Glutamatergic neuron (in vitro differentiated cells): ENCODE data around the gene SNX33. TPM values are rescaled to one million over a fixed set of nuclear protein-coding genes. Genes with fewer than 3 reads are reported as not detected.
A peak's percentile ranks its signal among the peaks of the same experiment; 100 is the strongest.

Experiments used
- DNase-seq: peaks from one replicate; pipeline ENCODE4 v3.0.0; 2022
- H3K27ac Mint-ChIP-seq: one replicate; pipeline ENCODE4 v1.8.0; 2020; ENCODE audit warnings: mild to moderate bottlenecking, mixed read lengths, inconsistent platforms; ENCODE audit not compliant: unreplicated experiment
- H3K27me3 Mint-ChIP-seq: one replicate; pipeline ENCODE4 v1.8.0; 2020; ENCODE audit warnings: mild to moderate bottlenecking, moderate library complexity, mixed read lengths, inconsistent platforms; ENCODE audit not compliant: unreplicated experiment
- H3K36me3 Mint-ChIP-seq: one replicate; pipeline ENCODE4 v1.8.0; 2020; ENCODE audit warnings: mild to moderate bottlenecking, mixed read lengths, inconsistent platforms; ENCODE audit not compliant: unreplicated experiment
- H3K4me1 Mint-ChIP-seq: one replicate; pipeline ENCODE4 v1.8.0; 2020; ENCODE audit warnings: mild to moderate bottlenecking, low read depth, mixed read lengths, inconsistent platforms; ENCODE audit not compliant: unreplicated experiment
- H3K4me3 Mint-ChIP-seq: one replicate; pipeline ENCODE4 v1.8.0; 2020; ENCODE audit warnings: mild to moderate bottlenecking, mixed read lengths, inconsistent platforms; ENCODE audit not compliant: unreplicated experiment
- H3K9me3 Mint-ChIP-seq: one replicate; pipeline ENCODE4 v1.8.0; 2020; ENCODE audit warnings: mild to moderate bottlenecking, moderate library complexity, mixed read lengths, inconsistent platforms; ENCODE audit not compliant: unreplicated experiment
- total RNA-seq: library from RNA; stranded (reverse); fragmentation: NEBNext Ultra II Directional; extraction: Animal tissue kit (Norgen Biotek cat#: 25700); gene quantifications from one replicate; pipeline ENCODE4 v1.2.1, GENCODE V29; 2021; ENCODE audit not compliant: unreplicated experiment
- TF ChIP-seq, protein P1 (sequence below): fragments of 200-600 bp; sonication (generic); IDR thresholded peaks from one replicate; pipeline ENCODE4 v1.5.0; 2021; ENCODE audit not compliant: partially characterized antibody, unreplicated experiment

SNX33 gene
- total RNA-seq, 1 donor from 2014 or later, result 21.2 TPM

DNA sequence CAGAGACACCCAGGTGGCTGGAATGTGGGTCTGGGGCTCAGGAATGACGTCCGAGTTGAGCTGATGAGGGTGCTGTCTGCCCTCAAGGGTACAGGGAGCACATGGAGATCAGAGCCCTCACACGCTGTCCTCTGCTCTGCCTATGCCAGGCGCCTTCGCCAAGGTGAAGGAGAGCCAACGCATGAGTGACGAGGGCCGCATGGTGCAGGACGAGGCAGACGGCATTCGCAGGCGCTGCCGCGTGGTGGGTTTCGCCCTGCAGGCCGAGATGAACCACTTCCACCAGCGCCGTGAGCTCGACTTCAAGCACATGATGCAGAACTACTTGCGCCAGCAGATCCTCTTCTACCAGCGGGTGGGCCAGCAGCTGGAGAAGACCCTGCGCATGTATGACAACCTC, 9.1 kb downstream of the SNX33 start:
- TF ChIP-seq, protein P1, sequence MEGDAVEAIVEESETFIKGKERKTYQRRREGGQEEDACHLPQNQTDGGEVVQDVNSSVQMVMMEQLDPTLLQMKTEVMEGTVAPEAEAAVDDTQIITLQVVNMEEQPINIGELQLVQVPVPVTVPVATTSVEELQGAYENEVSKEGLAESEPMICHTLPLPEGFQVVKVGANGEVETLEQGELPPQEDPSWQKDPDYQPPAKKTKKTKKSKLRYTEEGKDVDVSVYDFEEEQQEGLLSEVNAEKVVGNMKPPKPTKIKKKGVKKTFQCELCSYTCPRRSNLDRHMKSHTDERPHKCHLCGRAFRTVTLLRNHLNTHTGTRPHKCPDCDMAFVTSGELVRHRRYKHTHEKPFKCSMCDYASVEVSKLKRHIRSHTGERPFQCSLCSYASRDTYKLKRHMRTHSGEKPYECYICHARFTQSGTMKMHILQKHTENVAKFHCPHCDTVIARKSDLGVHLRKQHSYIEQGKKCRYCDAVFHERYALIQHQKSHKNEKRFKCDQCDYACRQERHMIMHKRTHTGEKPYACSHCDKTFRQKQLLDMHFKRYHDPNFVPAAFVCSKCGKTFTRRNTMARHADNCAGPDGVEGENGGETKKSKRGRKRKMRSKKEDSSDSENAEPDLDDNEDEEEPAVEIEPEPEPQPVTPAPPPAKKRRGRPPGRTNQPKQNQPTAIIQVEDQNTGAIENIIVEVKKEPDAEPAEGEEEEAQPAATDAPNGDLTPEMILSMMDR, result no peak
- Mint-ChIP-seq H3K36me3 (peaks cover 14% of the 10 kb centered on the region), H3K27me3 (peaks cover 1% of the 10 kb centered on the region), H3K9me3 (peaks cover 15% of the 10 kb centered on the region), H3K27ac (no peak overlapping the region), H3K4me1 (peaks cover 58% of the 10 kb centered on the region), H3K4me3 (no peak overlapping the region)
- DNase-seq, result no peak

DNA sequence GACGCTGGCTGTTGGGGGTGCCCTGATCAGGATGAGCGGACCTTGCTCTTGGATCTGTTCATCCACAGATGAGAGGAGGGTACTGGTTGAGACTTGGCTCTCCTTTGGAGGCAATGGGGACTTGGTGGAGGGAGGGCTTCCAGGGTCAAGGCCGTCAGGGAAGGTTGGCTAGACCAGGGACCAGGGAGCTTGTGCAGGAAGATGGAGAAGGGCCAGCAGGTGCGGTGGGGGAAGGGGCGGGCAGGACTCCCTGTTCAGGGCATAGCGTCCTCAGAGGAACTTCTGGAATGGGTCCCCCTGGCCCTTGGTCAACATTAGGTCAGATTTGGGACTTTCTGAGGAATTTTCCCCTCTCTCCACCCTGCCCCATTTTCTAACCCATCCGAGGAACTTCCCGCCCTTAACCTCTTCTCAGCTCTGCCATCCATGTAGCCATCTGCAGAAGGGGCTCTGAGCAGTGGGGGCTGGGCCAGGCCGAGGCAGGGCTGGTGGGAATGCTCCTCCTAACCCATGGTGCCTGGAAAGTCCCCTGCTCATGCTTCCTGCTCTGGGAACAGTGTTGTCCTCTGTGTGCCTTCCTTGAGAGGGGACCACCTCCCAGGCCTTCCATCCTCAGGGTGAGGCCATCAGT, 11.5 kb downstream of the SNX33 start:
- TF ChIP-seq, protein P1, result no peak
- H3K27ac Mint-ChIP-seq, result peak overlapping the region; percentile 62
- peaks cover 53% of the 10 kb centered on the region for H3K4me1 Mint-ChIP-seq
- peaks cover 14% of the 10 kb centered on the region for H3K36me3 Mint-ChIP-seq
- peaks cover under 1% of the 10 kb centered on the region for H3K27me3 Mint-ChIP-seq
- no peak overlapping the region for H3K4me3 Mint-ChIP-seq
- DNase-seq, result no peak
- H3K9me3 Mint-ChIP-seq, result peaks cover 15% of the 10 kb centered on the region

DNA sequence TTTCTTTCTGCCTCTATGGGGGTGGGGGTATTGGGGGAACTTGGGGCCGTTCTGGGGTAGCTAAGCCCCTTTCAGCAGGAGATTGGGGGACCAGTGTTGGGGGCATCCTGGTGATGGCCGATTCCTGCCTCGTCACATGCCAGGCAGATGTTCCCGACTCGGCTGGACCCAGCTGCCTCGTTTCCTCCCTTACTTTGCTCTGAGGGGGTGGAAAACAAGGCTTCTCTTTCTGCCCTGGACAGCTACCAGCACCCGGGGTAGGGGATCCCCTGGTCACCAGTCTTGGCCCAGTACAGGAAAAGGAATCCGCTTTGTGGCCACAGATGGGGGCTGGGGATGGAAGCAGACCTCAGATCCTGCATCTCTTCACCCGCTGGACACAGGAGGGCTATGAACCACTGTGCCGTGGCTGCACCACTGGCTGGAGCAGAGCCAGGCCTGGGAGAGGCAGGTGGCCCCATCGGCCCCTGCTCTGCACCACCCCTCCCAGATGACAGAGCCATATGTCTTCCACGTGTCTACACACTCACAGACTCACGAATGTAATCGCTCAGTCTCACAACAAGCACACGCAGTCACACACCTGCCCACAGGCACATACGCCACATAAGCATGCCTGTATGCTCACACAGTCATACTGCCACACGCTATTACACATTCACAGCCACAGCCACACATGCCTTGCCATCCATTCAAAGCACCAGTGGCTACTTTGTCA, 12.4 kb downstream of the SNX33 start:
- H3K27me3 Mint-ChIP-seq, result peaks cover 3% of the 10 kb centered on the region

DNA sequence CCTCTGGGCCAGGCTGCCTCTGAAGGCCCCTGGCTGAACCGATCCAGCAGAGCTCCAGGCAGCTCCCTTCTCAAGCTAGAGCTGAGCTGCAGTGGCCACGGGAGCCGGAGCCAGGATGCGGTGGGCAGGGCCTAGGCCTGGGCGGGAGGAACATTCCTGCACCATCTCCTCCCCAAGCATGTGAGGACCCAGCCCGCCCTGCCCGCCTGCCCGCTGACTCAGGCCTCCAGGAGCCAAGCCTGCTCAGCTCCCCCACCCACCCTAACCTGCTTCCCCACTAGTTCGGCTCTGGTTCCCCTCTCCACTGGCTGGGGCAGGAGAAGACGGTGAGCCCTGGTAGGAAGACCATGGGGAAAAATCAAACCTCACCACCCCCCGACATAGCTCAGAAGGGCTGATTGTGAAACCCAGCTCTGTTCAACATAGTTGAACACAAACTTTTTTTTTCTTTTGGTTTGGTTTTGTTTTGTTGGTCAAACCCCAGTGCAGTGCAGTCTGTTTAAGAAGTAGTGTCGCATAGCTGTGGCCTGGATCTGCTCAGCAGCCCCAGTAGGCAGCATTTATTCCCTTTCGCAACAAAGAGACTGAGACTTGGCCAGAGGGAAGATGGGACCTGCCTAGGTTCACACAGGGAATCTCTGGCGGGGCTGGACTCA, 13.5 kb downstream of the SNX33 start:
- Mint-ChIP-seq H3K36me3 (peaks cover 6% of the 10 kb centered on the region), H3K27ac (no peak overlapping the region), H3K27me3 (peaks cover 3% of the 10 kb centered on the region), H3K4me1 (peaks cover 41% of the 10 kb centered on the region), H3K4me3 (no peak overlapping the region), H3K9me3 (peaks cover 15% of the 10 kb centered on the region)
- DNase-seq, result no peak
- TF ChIP-seq, protein P1, result no peak

More for the DNA sequence above, 12.4 kb downstream of the SNX33 start:
- H3K27ac Mint-ChIP-seq, result peak overlapping the region; percentile 76
- H3K4me3 Mint-ChIP-seq, result peak overlapping the region; percentile 45
- peaks cover 15% of the 10 kb centered on the region for H3K9me3 Mint-ChIP-seq
- DNase-seq, result no peak
- TF ChIP-seq, protein P1, result no peak
- H3K36me3 Mint-ChIP-seq, result peaks cover 14% of the 10 kb centered on the region
- peaks cover 51% of the 10 kb centered on the region for H3K4me1 Mint-ChIP-seq
